Measurements from ENCODE around the gene C19orf25.
"Not testable (repeated sequence)": the region's sequence is repeated elsewhere in the genome, so short reads cannot be mapped to it uniquely, and the experiment has no call there.

The C19orf25 gene

DNA sequence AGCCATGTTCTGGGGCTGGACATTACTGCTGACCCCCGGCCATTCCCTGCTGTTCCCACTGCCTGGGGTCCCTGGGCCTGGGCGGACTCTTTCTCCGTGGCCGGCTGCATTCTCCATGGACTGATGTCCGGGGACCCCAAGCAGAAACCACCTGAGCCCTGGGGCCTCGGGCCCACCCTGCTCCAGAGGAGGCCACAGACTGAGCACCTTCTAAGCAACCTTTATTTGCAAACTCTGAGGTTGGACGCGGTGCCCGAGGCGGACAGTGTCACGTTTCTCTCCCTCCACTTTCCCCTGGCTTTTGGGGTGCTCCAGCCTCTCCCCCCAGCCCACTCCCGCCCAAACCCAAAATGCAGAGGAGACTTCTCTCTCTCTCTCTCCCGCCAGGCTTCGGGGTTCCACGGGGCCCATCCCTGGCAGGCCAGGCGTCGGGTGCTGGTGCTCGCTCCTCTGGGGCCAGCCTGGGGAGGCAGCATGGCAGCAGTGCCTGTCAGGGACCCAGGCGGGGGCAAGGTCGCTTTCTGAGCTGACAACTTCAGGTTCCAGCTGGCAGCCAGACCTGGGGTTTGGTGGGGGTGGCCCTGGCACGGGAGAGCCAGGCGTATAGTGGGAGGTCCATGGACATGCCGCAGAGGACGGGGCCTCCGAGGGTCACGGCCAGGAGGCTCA lies 2.3 kb upstream of the C19orf25 start:
- Histone ChIP-seq H3K27me3 (ENCODE audit: insufficient read depth, poor library complexity, severe bottlenecking) (no peaks in the 10 kb centered on the region), H3K27ac (replicated peaks) (no peak overlapping the region), H3K4me3 (replicated peaks; ENCODE audit: insufficient read depth, low read length) (no peak overlapping the region)
- no peak for DNase-seq (ENCODE audit: low read depth in 1 of 2, low spot score in 1 of 2)
- TF ChIP-seq SPI1 (IDR thresholded peaks at IDR 0.05; ENCODE audit: borderline replicate concordance, low read depth) (no peak), GABPA (IDR thresholded peaks at IDR 0.05; ENCODE audit: low read depth) (no peak), REST (IDR thresholded peaks at IDR 0.05; ENCODE audit: insufficient replicate concordance, low read depth) (no peak), POLR2AphosphoS5 (IDR thresholded peaks at IDR 0.05; ENCODE audit: low read depth) (no peak)
- TF ChIP-seq, protein P1, sequence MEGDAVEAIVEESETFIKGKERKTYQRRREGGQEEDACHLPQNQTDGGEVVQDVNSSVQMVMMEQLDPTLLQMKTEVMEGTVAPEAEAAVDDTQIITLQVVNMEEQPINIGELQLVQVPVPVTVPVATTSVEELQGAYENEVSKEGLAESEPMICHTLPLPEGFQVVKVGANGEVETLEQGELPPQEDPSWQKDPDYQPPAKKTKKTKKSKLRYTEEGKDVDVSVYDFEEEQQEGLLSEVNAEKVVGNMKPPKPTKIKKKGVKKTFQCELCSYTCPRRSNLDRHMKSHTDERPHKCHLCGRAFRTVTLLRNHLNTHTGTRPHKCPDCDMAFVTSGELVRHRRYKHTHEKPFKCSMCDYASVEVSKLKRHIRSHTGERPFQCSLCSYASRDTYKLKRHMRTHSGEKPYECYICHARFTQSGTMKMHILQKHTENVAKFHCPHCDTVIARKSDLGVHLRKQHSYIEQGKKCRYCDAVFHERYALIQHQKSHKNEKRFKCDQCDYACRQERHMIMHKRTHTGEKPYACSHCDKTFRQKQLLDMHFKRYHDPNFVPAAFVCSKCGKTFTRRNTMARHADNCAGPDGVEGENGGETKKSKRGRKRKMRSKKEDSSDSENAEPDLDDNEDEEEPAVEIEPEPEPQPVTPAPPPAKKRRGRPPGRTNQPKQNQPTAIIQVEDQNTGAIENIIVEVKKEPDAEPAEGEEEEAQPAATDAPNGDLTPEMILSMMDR (IDR thresholded peaks at IDR 0.05; ENCODE audit: insufficient read depth, low read length) = no peak

GRCh38 chr19:1477056-1477455 lies 2.0 kb downstream of the C19orf25 start:
- not testable (repeated sequence) for DNase-seq (ENCODE audit: low read depth in 1 of 2, low spot score in 1 of 2)

DNA sequence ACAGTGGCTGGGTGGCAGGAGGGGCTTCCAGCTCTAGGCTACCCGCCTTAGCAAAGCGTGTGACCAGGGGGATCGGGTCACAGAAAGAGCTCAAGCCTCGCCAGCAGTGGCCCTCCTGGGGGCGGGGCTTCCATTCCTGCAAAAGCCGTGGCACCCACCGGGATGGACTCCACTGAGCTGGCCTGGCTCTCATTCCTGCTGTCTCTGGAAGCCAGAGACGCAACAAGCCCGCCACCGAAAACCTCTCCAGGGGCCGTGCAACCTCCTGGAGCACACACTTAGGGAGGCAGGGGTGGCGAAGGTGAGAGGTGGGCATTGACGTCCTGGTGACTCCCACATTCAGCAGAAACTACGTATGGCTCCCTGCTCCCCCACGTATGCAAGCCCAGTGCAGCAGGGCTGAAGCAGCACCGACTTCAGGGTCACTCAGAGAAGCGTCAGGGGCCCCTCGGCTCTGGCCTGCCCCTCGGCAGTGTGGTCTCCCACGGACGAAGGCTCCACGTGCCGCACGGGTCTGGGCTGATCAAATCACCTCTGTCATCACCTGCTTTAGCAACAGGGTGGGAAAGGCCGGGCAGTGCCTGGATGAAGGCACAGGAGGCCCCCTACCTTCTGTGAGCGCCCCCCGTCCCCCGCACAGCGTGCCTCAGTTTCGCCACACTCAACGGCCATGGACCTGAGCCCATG lies 3.1 kb downstream of the C19orf25 start:
- H3K27me3 ChIP-seq (ENCODE audit: insufficient read depth, poor library complexity, severe bottlenecking) = peaks cover 15% of the 10 kb centered on the region
- H3K4me3 ChIP-seq (replicated peaks; ENCODE audit: insufficient read depth, low read length) = no peak overlapping the region
- H3K27ac ChIP-seq (replicated peaks) = no peak overlapping the region
- no peak for DNase-seq (ENCODE audit: low read depth in 1 of 2, low spot score in 1 of 2)
- TF ChIP-seq SPI1 (IDR thresholded peaks at IDR 0.05; ENCODE audit: borderline replicate concordance, low read depth) (no peak), REST (IDR thresholded peaks at IDR 0.05; ENCODE audit: insufficient replicate concordance, low read depth) (no peak), POLR2AphosphoS5 (IDR thresholded peaks at IDR 0.05; ENCODE audit: low read depth) (no peak), GABPA (IDR thresholded peaks at IDR 0.05; ENCODE audit: low read depth) (no peak)
- TF ChIP-seq, protein P1 (IDR thresholded peaks at IDR 0.05; ENCODE audit: insufficient read depth, low read length) = no peak

More at GRCh38 chr19:1477056-1477455, 2.0 kb downstream of the C19orf25 start:
- H3K27ac ChIP-seq (replicated peaks); H3K27me3 ChIP-seq (ENCODE audit: insufficient read depth, poor library complexity, severe bottlenecking); H3K4me3 ChIP-seq (replicated peaks; ENCODE audit: insufficient read depth, low read length): not testable (repeated sequence)

DNA sequence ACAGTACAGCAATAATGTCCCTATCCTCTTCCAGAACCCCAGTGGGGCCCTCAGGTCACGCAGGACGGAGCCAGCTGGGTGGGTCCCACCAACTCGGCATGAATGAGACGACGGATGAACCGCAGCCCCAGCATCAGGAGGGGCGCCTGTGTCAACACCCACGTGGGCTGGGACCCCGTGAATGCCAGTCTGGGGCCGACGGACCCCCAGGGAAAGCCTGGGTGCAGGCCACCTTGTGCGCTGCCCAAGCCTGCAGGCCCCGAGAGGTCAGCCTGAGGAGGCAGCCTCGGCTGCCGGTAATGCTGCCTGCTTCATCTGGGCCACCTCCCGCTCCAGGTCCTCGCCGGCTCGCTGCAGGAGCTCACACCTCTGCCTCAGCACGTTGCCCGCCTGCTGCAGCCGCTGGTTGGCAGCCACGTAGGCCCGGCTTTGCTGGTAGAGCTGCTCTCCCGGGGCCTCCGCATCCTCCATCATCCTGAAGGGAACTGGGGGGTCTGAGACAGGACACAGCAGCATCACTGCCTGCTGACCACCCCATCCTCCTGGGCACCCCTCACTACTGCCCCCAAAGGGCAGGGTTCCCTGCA lies 4.2 kb downstream of the C19orf25 start:
- DNase-seq (ENCODE audit: low read depth in 1 of 2, low spot score in 1 of 2) = no peak
- Histone ChIP-seq H3K27ac (replicated peaks) (no peak overlapping the region), H3K27me3 (ENCODE audit: insufficient read depth, poor library complexity, severe bottlenecking) (peaks cover 25% of the 10 kb centered on the region), H3K4me3 (replicated peaks; ENCODE audit: insufficient read depth, low read length) (no peak overlapping the region)
- TF ChIP-seq, protein P1 (IDR thresholded peaks at IDR 0.05; ENCODE audit: insufficient read depth, low read length) = no peak
- TF ChIP-seq REST (IDR thresholded peaks at IDR 0.05; ENCODE audit: insufficient replicate concordance, low read depth) (no peak), SPI1 (IDR thresholded peaks at IDR 0.05; ENCODE audit: borderline replicate concordance, low read depth) (no peak), POLR2AphosphoS5 (IDR thresholded peaks at IDR 0.05; ENCODE audit: low read depth) (no peak), GABPA (IDR thresholded peaks at IDR 0.05; ENCODE audit: low read depth) (no peak)
